Hepatic stellate cell (primary cell): ENCODE data around the gene SEMA7A.

Experiments
- DNase-seq: peaks from one replicate; pipeline ENCODE4 v3.0.0; 2011; ENCODE audit warnings: low spot score

The SEMA7A gene

DNA sequence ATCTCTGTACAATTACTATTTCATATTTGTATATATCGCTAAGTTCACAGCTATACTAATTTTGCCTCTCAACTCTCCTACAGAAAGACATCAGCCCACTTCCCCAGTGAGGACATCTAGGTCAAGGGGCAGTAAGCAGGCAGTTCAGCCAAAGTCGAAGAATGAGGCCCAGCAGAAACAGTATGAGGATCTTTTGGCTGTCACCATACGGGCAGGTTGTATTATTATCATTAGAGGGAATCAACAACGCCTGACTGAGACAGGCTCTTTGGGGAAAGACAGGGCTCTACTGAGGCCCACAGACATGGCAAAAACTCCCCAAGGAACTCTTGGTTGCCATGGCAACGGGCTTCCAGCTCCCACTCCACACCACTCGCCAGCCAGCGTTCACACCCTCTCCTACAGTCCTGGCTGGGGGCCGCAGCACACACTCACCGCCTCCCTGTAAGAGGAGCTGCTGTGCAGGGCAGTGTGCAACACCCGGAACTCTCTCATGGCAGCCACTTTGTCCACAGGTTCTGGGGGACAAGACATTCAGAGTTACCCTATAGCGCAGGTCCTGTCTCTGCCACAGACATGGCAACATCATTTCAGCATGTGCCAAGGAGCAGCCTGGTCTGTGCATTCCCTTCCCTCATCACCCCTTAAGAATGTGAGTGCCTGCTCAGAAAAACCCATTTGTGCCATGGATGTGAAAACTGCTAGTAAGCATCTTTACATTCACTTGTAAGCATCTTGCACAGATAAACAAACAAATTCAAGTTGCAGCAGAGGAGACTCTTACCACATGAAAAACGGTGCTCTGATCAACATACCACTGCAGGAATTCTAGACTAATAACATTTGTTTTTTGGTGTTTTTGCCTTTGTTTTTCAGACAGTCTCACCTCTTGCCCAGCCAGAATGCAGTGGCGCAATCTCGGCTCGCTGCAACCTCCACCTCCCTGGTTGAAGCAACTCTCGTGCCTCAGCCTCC lies 18.4 kb upstream of the SEMA7A start:
- no peak for DNase-seq

GRCh38 chr15:74451322-74451721 lies 17.6 kb upstream of the SEMA7A start:
- no peak for DNase-seq

DNA sequence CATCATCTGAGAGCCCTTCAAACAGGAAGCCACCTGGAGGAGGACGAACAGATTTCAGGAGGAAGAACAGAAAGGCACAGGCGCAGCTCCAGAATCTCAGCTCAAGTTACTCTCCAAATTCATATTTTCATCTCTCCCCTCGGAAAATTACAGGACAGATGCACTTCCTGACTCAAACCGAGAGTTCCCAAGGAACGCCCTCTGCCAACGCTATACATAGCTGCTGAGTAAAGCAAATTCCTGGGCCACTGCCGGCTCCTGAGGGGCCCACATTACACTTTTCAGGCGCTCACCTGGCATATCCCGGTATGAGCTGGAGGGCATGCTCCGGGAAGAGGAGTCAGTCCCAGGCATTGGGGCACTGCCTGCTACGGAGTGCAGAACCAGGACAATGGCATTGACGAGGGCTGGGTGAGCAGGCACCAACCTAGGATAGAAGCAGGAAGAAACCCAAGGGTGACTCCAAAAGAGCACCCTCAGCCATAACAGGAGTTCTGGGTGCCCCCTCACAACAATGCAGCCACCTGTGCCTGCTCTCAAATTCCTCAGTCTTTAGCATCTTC lies 16.0 kb upstream of the SEMA7A start:
- DNase-seq = no peak

DNA sequence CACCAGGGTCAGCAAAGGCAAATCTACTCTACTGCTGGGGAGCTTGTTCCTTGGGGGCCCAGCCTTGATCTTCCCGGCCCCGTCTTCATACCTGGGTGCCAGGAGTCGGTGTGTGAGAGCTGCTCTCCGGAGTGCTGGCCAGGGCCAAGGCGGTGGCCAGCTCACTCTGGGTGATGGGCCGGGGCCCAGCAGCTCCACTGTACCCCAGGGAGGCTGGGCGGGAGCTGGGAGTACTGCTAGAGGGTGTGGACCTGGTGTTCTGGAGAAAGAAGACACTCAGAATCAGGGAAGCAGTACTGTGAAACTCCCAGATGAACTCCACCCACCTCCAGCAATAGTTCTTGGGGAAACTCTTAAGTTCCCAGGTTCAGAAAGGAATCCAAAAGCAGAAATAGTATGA lies 15.3 kb upstream of the SEMA7A start:
- DNase-seq = no peak

- no peak for DNase-seq
These were observed 12.3 kb upstream of the SEMA7A start for GRCh38 chr15:74445816-74446763.

GRCh38 chr15:74444106-74445062 lies 10.6 kb upstream of the SEMA7A start:
- no peak for DNase-seq

- DNase-seq = peak; percentile 68
These were observed 9.5 kb upstream of the SEMA7A start for GRCh38 chr15:74443100-74443909.

DNA sequence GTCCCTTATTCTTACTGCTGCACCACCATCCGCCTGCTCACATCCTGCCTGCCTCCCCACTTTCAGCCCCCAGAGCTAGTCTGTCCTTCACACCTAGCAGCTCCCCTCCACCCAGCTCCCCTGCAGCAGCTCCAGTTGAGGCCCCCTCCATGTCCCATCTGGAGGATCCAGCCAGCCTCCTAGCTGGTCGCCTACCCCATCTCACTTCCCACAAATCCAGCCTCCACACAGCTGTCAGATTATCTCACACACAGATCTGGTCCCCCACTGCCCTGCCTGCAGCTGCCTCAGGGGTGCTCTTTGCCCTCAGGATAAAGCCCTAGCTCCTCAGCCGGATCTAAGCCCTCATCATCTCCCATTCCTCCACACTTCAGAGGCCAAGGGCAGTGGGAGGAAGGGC lies 8.8 kb upstream of the SEMA7A start:
- no peak for DNase-seq

DNA sequence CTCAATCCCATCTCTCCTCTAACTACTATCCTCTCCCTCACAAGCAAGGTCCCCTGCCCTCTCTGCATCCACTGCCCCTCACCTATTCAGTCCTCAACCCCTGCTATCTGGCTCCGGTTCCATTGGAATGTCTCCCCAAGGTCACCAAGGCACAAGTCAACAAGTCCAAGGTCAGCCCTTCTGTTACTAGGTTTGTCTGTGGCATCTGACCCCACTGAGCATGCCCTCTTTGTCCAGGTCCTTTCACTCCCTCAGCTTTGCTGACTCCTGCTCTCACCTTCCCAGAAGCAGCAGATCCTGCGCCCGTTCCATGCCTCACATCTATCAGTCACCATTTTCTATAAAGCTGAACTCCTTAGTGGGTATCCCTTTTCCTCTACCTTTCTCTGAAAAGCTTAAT lies 8.3 kb upstream of the SEMA7A start:
- DNase-seq = no peak

GRCh38 chr15:74441248-74441941 lies 7.6 kb upstream of the SEMA7A start:
- no peak for DNase-seq

DNA sequence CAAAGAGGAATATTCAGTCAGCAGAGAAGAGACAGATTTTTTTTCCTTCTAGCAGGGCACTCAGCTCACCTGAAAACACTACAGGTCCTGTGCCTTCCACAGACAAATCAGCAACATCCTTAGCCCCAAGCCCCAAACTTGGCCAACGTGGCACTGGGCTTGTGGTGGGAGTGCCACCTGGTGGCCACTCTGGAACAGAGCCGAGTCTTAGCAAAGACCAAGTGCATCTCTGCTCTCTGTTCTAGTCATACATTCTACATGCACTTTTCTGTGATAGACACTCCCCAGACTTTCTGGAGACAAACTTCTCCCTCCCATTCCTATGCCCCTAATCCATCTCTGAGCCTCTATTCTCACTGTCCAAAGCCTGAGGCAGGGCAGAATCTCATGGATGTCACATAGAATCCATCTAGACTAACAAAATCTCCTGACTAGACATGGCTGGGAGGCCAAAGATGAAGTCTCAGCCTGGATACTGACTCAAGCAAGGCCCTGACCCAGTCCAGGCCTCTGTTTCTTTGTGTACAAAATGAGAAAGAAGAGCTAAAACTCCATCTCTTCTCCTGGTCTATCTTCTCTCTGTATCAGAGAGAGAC lies 5.1 kb upstream of the SEMA7A start:
- DNase-seq = peak; percentile 82

DNA sequence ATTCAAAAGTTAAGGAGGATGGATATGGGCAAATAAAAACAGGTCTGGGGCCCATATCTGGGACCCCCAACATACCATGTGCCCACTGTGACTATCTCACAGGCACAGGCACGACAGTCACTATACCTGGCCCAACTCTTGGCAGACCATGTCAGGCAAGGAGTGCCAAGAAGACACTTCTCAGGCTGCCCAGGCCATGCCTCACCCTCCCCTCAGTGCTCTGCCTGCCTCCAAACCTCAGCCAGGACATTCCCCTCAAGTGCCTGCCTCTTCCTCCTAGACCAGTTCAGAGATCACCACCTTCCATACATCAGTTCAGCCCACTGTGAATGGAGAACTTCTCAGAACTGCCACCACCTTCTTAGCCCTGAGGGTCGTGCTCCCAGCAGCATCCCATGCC lies 4.4 kb upstream of the SEMA7A start:
- no peak for DNase-seq

DNA sequence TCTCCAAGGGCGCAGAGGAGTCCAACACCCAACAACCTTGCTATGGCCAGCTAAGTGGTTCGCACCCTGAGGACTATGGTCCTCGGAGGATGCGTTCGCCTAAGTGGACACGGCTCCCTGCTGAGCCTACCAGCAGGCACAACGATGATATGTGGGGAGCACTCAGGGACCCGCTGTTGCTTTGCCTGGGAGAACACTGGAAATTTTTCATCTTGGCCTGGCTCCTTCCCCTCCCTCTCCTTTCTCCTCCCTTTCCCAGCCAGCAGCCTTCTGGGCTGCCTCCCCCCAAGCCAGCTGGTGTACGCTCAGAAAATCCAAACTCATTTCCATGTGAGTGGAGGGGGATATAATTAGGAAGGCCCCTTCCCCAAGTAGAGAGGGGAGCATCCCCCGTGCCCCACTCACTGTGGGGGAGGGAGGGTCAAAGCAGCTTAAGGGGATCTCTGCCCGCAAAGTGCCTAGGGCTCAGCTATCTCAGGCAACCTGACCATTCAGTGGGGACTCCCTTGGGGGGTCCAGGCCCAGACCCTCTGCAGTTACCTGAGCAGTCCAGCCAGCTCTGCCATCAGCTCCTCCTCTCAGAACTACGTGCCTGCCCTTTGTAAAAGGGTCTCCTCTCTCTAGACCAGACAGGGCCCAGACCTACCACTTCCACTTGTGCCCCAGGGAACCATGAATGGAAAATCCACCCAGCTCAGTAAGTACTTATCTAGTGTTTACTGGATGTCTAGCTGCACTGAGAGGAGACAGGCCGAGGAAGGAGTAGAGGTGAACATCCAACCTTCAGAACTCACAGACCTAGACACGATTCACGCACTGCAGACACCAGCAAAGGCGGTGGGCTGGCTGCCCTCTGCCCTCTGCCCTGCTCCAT lies 742 bp upstream of the SEMA7A start:
- no peak for DNase-seq

DNA sequence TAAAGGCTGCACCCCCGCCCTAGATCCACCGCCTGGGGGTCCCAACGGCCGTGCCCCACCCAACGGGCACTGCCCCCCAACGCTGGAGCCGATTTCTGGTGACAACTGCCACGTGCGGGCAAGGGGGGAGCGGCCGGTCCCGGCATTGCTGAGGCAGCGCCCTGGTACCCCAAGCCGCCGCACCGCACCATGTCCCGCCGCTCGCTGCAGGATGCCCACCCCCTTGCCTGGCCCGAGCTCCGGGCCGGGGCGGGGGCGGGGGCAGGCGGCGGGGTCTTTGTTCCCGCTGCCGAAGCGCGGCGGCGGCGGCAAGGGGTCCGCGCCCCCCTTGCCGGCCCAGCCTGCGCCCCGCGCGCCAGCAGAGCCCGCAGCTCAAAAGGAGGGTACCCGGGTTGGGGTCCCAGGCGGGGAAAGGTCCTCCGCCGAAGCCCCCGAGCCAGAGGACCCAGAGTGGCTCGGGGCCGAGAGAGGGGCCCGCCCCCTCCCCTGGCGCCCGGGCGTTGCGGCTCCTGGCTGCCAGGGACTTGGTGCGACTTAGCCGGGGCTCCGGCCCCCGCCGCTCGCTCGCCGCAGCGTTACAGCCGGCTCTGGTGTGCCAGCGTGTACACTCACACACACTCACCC lies 678 bp downstream of the SEMA7A start:
- DNase-seq = no peak

DNA sequence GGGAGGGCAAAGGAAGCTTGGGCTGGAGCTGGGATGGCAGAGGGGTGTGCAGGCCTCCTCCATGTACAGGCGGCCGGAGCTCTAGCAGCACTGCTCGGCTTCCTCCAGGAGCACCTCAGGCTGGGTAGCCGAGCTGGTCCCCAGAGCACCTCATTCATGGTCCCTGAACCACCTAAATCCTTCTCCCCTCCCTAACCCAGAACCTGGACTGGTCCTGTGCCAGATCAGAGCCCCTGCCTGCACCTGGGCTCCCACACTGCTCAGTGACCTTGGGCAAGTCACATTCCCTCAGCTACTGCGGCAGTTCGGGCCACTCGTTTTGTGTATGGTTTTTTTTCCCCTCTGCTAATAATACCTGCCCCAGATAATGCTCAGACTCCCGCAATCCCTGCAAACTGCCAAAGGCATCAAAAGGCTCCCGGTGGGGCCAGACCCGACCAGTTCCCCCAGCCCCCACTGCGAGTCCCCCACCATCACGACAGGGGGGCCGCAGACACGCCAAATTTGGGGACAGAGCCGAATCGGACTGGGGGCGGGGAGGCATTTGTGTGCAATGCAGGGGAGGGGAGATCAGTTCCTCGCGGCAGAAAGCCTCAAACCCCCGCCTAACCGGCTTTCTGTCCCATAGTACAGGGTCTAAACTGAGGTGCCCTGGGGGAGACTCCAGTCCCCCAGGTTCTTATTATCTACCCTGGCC lies 1.3 kb downstream of the SEMA7A start:
- DNase-seq = no peak

DNA sequence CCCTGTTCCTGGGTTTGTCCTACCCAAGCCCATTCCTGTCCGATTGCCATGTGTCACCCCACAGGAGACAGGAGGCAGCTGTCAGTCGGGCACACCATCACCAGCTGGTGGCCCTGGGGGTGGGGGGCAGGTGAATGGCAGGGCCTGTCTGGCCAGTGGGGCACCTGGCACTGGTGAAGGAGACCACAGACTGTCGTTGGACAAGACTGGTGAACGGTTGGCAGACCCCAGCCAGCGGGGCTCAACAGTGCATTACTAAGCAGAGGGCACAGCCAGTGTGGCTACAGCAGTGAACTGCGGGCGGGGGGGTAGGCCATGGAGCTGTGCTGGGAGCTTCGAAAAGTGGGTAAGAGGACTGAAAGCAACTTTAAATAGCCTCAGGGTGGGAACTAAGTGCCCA lies 2.1 kb downstream of the SEMA7A start:
- no peak for DNase-seq

- no peak for DNase-seq
These were observed 2.6 kb downstream of the SEMA7A start for GRCh38 chr15:74431116-74431515.
